HG03378 (cell line): ENCODE measurements around the gene CREG2.

ENCODE experiments used
- ATAC-seq: cut with Tn5 transposase; IDR thresholded peaks from one replicate; pipeline ENCODE4 v1.9.1; 2021; ENCODE audit warnings: mild to moderate bottlenecking, moderate library complexity; ENCODE audit not compliant: unreplicated experiment

Gene CREG2, protein sequence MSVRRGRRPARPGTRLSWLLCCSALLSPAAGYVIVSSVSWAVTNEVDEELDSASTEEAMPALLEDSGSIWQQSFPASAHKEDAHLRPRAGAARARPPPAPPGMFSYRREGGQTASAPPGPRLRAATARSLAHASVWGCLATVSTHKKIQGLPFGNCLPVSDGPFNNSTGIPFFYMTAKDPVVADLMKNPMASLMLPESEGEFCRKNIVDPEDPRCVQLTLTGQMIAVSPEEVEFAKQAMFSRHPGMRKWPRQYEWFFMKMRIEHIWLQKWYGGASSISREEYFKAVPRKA

DNA sequence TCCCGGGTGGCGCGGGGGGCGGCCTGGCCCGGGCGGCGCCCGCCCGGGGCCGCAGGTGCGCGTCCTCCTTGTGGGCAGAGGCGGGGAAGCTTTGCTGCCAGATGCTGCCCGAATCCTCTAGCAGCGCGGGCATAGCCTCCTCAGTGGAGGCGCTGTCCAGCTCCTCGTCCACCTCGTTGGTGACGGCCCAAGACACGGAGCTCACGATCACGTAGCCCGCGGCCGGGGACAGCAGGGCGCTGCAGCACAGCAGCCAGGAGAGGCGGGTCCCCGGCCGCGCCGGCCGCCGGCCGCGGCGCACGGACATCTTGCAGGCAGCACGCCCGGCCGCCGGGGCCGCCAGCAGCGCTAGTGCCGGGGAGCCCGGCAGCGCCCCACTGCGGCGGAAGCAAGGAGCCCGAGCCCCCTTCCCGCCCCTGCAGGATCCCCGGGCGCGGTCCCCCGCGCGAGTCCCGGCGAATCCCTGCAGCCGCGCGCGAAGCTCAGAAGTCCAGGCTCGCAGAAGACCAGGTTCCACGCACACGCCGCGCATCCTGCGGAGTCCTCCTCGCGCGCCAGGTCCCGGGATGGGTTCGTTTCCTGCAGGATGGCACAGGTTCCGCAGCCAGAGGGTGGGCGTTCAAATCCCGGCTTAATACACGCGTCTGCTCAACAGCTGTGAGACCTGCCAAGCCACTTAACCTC, at the start of gene CREG2:
CREG2 (minus strand) TSS at position 353 of the 684 bp plus-strand sequence; CDS start at position 307, 46 bp downstream.
- no peak for ATAC-seq

DNA sequence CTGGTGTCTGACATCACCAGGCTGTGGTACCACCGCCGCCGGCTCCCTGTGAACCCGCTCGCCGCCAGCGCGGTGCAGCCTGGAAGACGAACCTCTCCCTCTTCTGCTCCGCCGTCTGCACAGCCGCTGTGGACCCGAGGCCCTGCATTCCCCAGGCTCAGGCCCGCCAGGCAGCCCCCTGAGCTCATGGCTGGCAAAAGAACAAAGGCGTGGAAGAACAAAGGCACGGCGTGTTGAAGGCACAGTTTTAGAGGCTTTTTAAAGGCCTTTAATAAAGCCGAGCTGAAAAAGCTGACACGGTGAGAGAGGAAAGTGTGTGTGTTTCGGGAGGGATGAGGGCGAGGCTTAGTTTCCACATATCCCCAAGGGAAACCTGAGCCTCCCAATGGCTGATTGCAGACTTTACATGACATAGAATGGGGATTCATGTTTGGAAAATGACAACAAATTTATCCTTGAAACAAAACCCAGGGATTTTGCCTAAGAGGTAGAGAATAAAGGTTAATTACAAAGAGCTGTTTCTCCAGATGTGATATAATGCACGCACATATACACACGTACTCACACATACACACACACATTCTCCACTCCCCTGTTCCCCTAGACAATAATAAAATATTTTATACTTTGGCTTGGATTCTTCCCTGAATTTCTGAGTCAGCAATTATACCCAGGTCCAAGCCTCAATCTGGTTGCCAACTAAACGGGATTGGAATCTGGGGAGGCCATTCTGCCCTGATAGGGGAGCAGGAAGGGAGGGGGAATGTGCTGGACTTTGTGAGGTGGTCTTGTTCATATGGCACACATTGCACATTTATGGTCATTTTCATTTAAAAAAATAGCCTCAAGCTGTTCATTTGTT, 47.9 kb upstream of the CREG2 start:
- ATAC-seq, result no peak

DNA sequence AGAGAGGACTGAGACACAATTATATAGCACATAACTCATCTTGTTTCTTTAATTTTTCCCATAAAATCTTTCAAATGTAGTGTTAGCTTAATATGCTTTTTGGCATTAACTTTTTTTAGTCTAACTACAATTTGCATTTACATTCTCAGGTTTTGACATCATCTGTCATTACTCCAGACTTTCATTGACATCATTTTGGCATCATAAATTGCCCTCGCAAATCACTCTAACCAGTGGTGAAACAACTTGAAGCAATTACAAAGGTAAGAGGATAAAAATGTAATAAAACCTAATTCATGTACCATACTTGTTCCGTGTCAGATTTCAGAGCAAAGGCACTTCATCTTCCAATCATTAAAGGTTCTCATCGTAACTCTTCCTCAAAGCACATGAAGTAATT, 46.2 kb upstream of the CREG2 start:
- no peak for ATAC-seq

DNA sequence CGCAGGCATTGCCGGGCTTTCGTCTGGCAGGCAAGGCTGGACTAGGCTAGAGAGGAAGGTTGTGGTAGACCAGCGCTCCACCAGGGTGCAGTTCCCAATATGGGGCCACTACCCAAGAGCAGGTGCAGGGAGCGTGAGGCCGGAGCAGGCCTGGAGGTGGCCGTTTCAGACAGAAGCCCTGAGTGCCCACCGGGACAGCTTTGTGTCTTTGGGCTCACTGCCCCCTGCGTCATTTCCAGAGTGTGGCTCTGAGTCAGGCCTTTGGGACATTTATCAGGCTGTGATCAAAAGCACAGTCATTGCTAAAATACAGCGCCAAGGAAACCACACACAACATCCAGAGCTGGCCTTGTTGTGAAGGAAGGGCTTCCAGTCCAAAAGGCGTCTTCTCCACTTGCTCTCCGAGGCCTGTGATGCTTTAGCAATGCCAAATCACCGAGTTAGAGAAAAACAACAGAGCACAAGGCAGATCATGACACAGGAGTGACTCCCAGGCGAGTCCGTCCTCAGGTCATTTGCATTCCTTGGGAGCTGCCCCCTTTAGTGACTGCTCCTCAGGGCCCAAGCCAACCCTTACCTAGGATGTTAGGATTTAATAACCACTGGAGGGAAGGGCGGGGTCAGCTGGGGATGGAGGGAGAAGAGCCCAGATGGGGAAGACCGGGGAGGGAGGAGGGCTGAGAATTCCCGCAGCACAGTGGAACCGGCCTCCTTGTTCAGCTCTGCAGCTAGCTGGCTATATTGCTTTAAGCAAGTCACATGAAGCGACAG, 45.3 kb upstream of the CREG2 start:
- ATAC-seq, result no peak

DNA sequence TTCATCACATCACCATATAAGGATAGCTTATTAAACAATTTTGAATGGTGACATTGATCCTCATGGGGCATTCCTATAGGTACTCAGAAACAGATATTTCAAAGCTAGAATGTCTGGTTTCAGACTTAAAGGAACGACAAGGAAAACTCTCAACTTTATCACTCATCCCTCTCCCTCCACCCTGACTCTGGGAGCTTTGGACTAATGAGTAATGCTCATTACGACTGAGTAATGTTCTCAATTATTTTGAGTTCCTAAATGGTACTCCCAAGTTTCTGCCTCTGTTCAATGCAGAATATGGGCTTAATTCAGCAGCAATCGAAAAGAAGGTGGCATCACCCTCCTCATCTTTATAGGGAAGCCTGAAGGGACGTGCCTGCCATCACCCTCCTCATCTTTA, 44.2 kb upstream of the CREG2 start:
- ATAC-seq, result no peak

DNA sequence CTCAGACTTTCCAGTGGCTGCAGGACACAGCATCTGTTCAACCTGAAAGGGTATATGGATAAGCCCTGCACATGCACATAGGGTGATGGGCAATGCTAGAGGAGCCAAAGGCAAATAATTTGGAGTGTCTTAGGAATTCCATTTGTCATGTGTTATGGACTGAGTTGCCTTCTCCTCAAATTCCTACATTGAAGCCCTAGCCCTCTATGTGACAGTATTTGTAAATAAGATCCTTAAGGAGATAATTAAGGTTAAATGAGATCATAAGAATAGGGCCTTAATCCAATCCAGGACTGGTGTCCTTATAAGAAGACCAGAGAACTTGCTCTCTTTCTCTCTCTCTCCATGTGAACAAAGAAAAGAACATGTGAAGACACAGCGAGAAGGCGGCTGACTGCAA, 42.9 kb upstream of the CREG2 start:
- ATAC-seq, result no peak

DNA sequence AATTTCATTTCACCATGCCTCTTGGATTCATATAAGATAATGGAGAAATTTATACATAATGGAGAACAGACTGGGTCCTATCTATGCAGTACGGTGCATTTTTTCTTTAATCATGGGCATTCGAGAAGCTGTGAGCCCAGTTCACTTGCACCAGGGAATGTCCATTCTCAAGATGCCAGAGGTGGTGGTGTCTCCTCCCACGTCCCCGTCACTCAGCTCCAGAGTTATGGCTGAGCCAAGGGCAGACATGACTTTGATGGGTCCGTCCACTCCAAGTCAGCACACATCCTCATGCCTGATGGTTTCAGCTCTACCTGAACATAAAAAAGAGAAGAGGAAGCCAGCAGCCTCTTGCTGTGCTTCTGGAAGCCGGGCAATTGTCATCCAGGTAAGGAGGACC, 42.1 kb upstream of the CREG2 start:
- no peak for ATAC-seq

DNA sequence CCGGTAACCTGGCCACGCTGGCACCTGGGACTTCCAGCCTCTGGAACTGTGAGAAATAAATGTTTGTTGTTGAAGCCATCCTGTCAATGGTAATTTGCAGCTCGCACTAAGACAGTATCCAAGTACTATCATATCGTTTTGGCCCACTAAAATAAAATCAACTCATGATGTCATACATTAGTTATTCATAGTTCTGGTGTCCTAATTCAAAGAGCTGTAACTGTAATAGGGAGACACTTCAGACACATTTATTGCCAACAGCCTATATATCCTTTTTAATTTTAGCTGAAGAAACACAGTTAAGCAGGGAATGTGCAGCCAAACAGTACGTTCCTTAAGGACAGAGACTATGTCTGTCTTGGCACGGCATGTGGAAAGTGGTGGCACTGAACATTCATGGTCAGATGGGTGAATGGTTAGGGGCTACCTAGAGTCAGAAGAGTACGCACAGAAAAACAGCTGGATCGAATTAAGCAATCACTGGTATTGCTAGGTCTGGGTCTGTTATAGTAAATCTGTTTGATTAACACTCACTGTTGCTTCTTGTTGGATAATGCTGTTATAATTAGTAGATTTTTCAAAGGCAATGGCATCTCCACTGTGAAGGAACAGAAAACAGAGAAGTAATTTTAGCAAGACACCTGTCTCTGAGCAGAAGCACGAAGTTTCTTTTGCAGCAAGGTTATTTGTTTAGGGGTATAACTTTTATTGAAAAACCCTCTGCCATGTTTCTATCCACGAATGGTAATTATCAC, 41.3 kb upstream of the CREG2 start:
- no peak for ATAC-seq

DNA sequence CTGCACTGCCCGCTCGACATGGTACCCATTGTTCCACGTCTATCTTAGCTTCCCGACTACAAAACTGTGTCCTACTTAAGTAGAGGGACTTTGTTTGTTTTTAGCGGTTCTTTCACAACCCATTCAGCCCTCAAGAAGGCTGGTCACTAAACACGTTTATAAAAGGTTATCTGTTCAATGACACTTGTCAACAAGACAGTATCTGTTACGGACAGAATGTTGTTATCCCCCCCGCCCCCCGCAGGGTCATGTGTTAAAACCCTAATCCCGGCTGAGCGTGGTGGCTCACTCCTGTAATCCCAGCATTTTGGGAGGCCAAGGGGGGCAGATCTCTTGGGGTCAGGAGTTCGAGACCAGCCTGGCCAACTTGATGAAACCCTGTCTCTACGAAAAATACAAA, 40.4 kb upstream of the CREG2 start:
- ATAC-seq, result no peak

DNA sequence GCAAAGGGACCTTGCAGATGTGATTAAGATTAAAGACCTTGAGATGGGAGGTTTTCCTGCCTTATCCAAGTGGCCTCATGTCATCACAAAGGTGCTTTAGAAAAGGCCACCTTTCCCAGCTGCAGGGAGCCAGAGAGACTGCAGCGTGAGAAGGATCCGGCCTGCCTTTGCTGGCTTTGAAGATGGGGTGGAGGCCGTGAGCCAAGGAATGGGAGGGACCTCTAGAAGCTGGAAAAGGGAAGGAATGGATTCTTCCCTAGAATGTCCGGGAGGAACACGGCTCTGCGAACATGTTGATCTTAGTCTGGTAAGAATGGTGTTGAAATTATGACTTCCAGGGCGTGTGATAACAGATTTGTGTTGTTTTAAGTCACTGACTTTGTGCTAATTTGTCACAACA, 39.9 kb upstream of the CREG2 start:
- ATAC-seq, result no peak

DNA sequence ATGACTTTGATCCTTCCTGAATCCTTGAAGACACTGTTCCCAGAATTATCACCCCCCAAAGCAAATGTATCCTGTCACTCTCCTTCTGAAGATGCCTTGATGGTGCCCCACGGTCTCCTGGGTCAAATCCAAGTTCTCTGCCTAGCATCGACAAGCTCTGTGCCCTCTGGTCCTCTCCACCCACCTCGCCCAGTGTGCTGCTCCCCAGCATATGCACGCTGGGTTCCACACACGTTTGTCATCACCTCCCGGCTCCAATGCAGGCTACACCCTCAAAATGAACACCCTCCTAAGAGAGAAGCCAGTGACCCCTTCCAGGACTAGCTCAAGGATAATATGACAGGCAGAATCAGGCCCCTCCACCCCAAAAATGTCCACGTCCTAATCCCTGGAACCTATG, 39.5 kb upstream of the CREG2 start:
- ATAC-seq, result no peak

DNA sequence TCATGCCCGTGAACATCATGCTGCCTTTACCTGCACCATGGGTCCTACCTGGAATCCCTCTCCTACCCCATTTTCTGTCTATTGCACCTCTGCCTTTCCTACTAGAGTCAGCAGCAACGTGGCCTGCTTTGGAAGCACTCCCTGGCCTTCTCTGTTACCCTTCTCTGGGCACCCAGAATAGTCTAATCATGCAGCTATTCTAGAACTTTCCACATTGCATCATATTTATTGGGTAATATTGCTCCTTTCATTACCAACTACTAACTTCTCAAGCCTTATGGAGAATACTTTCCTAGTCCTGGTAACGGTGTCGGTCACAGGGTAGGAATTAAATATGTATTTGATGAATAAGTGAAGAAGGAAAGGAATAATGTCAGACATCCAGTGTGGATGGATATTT, 33.3 kb upstream of the CREG2 start:
- no peak for ATAC-seq

DNA sequence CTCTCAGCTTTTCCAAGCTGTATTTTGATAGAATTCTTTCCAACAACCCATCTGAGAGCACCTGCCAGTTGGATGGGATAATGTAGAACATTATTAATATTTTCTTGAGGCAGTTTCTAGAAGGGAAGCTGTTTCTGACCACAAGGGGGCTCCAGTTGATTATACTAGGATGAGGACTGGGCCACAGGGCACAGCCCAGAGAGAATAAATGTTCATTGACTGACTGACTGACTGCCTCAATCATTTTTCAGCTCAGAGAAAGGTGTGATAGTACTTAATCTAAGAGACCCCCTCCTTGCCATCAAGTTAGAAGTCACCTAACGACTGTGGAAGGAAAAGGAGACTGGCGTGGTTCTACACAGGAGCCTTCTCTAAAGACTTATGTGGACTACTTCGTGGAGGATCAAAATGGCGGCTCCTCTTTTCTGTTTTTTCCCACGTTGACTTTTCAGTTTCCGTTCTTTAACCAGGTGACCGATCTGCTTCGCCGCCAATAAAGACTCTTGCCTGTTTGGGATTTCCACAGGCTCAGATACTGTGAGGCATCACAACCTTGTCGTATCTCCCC, 31.9 kb upstream of the CREG2 start:
- ATAC-seq, result no peak

DNA sequence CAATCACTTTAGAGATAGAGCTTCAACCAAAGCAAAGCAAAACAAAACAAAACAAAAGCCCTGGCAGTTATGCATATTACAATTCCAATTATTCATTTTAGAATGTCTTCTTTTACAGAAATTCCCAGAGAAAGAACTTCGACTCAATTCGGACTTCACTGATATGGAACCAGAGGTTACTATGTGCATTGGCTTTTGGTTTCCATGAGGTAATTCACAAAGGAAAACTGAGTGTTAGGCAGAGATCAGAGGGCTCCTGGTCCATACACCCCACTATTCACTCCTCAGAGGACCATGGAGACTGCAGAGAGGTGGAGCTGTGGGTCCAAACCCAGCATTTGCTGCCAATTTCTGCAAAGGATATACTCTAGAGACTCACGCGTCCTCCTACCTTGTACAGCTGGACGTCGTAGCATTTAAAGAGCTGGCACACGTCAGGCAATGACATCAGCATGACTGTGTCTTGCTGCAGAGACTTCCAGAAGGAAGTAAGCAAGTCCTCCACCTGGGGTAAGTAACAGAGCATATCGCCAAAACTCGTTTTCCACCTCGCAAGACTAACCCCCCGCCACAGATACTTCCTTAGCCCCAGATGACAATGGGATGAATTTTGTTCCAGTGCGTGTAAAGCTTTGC, 31.3 kb upstream of the CREG2 start:
- ATAC-seq, result no peak

DNA sequence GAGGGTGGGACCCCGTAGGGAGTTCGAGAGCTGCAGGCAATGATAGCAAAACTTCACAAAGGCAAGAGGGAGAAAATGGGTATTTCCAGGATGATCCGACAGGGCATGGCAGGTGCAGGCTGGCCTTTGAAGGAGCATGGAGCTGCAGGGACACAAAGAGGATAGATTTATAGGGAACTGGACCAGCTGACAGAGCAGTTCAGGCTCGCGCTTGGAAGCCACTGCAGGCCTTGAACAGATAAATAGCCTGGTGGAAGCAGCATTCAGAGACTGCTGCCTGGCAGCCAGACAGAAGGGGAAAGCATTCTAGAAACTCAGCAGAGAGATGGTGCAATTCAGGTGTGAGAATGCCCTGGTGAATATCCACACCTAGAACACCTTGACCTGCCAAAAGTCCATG, 29.3 kb upstream of the CREG2 start:
- ATAC-seq, result no peak

DNA sequence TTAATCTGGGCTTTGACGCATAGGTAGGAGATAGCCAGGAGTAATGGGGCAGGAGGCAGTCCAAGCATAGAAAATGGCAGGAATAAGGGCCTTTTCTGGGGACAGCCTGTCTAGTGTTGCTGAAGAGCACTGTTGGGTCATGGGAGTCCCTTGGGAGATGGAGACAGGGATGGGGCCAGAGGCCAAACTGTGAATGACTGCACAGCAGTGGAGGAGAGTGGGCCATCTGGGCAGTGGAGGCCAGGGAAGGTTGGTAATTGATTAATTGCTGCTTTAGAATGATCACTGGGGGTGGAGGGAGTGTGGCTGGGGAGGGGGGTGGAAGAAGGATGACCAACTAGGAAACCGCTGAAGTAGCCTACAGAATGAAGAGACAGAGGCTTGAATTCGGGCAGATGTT, 28.6 kb upstream of the CREG2 start:
- no peak for ATAC-seq

DNA sequence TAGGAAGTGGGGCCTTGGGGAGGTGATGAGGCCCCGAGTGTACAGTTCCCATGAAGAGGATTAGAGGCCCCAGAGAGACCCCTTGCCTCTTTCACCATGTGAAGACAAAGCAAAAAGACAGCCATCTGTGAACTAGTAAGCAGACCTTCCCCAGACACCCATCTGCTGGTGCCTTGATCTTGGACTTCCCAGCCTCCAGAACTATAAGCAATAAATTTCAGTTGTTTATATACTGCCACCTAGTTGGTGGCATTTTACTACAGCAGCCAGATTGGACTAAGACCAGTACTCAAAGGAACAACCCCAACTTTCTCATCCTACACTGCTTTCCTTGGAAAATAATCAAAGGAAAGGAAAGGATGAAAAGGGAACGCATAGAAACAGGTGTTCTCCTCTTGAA, 27.9 kb upstream of the CREG2 start:
- no peak for ATAC-seq

DNA sequence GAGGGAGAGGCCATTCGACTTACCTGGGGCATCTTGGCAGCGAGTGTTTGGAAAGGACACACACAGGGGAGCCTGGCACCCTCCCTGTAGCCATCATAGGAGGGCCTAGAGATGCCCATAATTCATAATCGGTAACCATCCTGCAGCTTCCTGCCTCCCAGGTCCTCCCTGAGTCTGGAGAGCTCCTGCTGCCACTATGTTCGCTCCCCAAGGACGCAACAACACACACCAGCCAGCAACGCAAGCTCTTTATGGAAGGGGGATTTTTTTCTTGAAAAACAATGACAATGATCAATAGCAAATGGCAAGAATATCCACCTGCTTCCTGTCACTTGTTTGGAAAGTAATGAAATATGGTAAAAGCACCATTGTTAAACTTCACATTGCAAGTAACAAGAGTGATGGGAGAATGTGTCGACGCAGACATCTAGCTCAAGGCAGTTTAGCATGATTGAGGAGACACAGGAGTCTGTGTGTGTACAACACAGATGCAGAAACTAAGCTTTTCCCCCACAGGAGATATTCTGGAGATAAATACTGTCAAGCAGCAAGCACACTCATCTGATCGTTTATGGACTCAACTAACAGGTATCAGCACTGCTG, 24.9 kb upstream of the CREG2 start:
- no peak for ATAC-seq

DNA sequence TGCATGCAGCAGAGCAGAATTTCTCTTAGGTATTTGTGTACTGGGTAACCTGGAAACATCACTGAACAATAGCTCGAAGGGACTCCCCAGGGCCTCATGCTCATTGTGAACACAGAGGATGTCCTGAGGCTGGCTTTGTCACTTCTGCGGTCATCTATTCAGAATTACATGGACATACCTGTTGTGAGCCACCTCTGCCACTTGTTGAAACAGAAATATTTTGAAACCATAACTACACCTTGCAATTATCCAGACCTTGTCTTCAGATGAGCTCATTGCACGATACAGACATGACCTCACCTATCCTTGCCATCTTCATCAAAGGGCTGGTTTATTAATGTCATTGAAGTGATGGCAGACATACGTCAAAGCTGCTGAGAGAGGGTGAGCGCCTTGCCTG, 23.4 kb upstream of the CREG2 start:
- ATAC-seq, result no peak
